A673 (cell line): Measurements from ENCODE around the gene CAPN7.

Source experiments
- CTCF ChIP-seq: fragments of 300-800, 200-600 bp; sonication (generic); conservative IDR thresholded peaks from 2 replicates; pipeline ENCODE4 v1.5.1; 2017; ENCODE audit warnings: low read depth, mild to moderate bottlenecking, antibody characterized with exemption, low read length, moderate library complexity, mixed read lengths
- EZH2 ChIP-seq: fragments of 200-600 bp; sonication (generic); IDR thresholded peaks from 2 replicates; pipeline ENCODE4 v1.6.1; 2017; ENCODE audit warnings: borderline replicate concordance, low read depth, mild to moderate bottlenecking, mixed read lengths, antibody characterized with exemption, low read length; ENCODE audit not compliant: poor library complexity, severe bottlenecking

DNA sequence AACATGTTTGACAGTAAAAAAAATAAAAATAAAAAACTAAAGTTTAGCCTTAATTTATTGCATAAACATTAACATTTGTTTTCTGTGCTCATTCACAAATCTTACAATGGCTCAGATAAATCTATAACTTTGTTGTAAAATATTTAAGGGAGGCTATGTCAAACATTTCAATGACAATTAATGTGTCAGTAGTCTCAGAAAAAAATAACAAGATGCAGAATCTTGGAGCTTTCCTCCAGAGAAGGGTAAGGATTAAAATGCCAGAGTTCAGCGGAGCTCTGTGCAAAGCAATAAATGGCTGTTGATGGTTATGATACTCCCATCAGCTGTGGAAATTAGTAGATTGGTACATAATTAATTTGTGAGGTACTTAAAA is 20.0 kb upstream of the CAPN7 start:
- TF ChIP-seq CTCF: no peak
- no peak for TF ChIP-seq EZH2
